K562 (cell line): ENCODE data around the gene CCDC136. TPM values are rescaled to one million over a fixed set of nuclear protein-coding genes. Genes with fewer than 3 reads are reported as not detected.
A peak's percentile ranks its signal among the peaks of the same experiment; 100 is the strongest.

Experiments used
- DNMT1 ChIP-seq: fragments of 450-650 bp; IDR thresholded peaks from 2 replicates; pipeline ENCODE4 v1.6.1; 2016; ENCODE audit warnings: antibody characterized with exemption, mild to moderate bottlenecking
- GATA2 ChIP-seq: sonication (generic); formaldehyde crosslinking; IDR thresholded peaks from 2 replicates; pipeline ENCODE4 v1.4.0; 2020; ENCODE audit warnings: mild to moderate bottlenecking, missing genetic modification reagents
- IRF2 ChIP-seq: sonication (generic); formaldehyde crosslinking; IDR thresholded peaks from 2 replicates; pipeline ENCODE4 v1.8.1; 2022; ENCODE audit warnings: mild to moderate bottlenecking, missing genetic modification reagents
- KAT2B ChIP-seq: IDR thresholded peaks from one replicate; pipeline ENCODE4 v1.6.1; 2012; ENCODE audit warnings: low read depth, mild to moderate bottlenecking, control low read depth, inconsistent platforms, low read length, moderate library complexity
- L3MBTL2 ChIP-seq: fragments of 450-650 bp; IDR thresholded peaks from 2 replicates; pipeline ENCODE4 v1.6.1; 2016; ENCODE audit warnings: mild to moderate bottlenecking, moderate library complexity
- MCM2 ChIP-seq: fragments of 450-650 bp; IDR thresholded peaks from 2 replicates; pipeline ENCODE4 v1.6.1; 2017; ENCODE audit warnings: low read depth, mild to moderate bottlenecking
- TFAM ChIP-seq: fragments of 250-450 bp; sonication (Bioruptor Pico); conservative IDR thresholded peaks from 2 replicates; pipeline ENCODE4 v1.5.0; 2021; ENCODE audit warnings: mild to moderate bottlenecking, moderate library complexity
- ZBTB40 ChIP-seq, 2 experiments: fragments of 450-650 bp in 1 of 2; sonication (generic) in 1 of 2; formaldehyde crosslinking in 1 of 2; IDR thresholded peaks; 2 replicates each; pipeline versions ENCODE4 v1.7.1 to v1.9.0; 2016 to 2022; ENCODE audit warnings: inconsistent platforms in 1 of 2, mild to moderate bottlenecking in 1 of 2, missing genetic modification reagents in 1 of 2
- ZKSCAN1 ChIP-seq: fragments of 150-350 bp; IDR thresholded peaks from 2 replicates; pipeline ENCODE4 v1.6.1; 2016; ENCODE audit warnings: low read depth, low read length
- ZNF766 ChIP-seq: fragments of 200-800 bp; sonication (Bioruptor generic); conservative IDR thresholded peaks from 2 replicates; pipeline ENCODE4 v1.6.1; 2016; ENCODE audit warnings: missing genetic modification characterization, missing compliant biosample characterization
- polyA plus RNA-seq, 8 experiments: library from polyadenylated mRNA; depleted of rRNA in 4 of 8; stranded (reverse) in 5 of 8; unstranded in 3 of 8; fragments of >200 nt; fragmentation: Nextera tagmentation in 2 of 8; fragmentation: Illumina TruSeq in 1 of 8; extraction: Ambion mirVana in 2 of 8; extraction: Trizol in 1 of 8; gene quantifications; 2 replicates each; pipeline versions ENCODE4 v1.2.1 to v1.2.3, GENCODE V29; 2011 to 2014; ENCODE audit warnings: inconsistent platforms in 1 of 8, missing spikeins in 1 of 8
- total RNA-seq, 7 experiments: library from RNA; depleted of rRNA in 6 of 7; stranded (reverse); fragments of >200 nt in 6 of 7; fragmentation: Illumina TruSeq in 2 of 7; extraction: Trizol in 2 of 7; gene quantifications; 2 replicates each; pipeline versions ENCODE4 v1.2.1 to v1.2.3, GENCODE V29; 2011 to 2021; ENCODE audit warnings: low replicate concordance in 1 of 7
- TF ChIP-seq, protein P1 (sequence below), 2 experiments: IDR thresholded peaks in 1 of 2; conservative IDR thresholded peaks in 1 of 2; 2 replicates each; pipeline ENCODE4 v1.6.1; 2016; ENCODE audit warnings: low read depth in 2 of 2, mild to moderate bottlenecking in 1 of 2, missing compliant biosample characterization in 1 of 2, missing genetic modification characterization in 1 of 2, moderate library complexity in 1 of 2
- TF ChIP-seq, protein P2 (sequence below), 2 experiments: fragments of 450-650 bp; IDR thresholded peaks; 2 replicates each; pipeline ENCODE4 v1.6.1; 2016

The CCDC136 gene
- total and polyA plus RNA-seq, 9 of the 15 experiments (the other 6 are each of a cell fraction or from before 2014, with no cell fraction given) = 2.4 to 40.8 (median 26.5) TPM

GRCh38 chr7:128791121-128791971 is at the start of gene CCDC136 (continued):
- TF ChIP-seq, protein P1, sequence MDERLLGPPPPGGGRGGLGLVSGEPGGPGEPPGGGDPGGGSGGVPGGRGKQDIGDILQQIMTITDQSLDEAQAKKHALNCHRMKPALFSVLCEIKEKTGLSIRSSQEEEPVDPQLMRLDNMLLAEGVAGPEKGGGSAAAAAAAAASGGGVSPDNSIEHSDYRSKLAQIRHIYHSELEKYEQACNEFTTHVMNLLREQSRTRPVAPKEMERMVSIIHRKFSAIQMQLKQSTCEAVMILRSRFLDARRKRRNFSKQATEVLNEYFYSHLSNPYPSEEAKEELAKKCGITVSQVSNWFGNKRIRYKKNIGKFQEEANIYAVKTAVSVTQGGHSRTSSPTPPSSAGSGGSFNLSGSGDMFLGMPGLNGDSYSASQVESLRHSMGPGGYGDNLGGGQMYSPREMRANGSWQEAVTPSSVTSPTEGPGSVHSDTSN (CRISPR knock-in tag; IDR thresholded peaks at IDR 0.05; ENCODE audit: low read depth) = no peak
- TF ChIP-seq, protein P1 (tag; conservative IDR thresholded peaks at IDR 0.05; ENCODE audit: low read depth) = no peak
- TF ChIP-seq GATA2 (CRISPR knock-in tag) (no peak), ZNF766 (CRISPR knock-in tag) (peak; percentile 49; the same call in 1 of the 2 replicates), ZKSCAN1 (0 out of 2 replicates have a peak, but pooled peaks have one; percentile 12), DNMT1 (no peak), ZBTB40 (IDR thresholded peaks at IDR 0.05) (peak; percentile 74), ZBTB40 (CRISPR knock-in tag; IDR thresholded peaks at IDR 0.05) (no peak), TFAM (CRISPR knock-in tag) (no peak), L3MBTL2 (0 out of 2 replicates have a peak, but pooled peaks have one; percentile 19), IRF2 (CRISPR knock-in tag) (no peak), KAT2B (no peak), MCM2 (no peak)
- TF ChIP-seq, protein P2, sequence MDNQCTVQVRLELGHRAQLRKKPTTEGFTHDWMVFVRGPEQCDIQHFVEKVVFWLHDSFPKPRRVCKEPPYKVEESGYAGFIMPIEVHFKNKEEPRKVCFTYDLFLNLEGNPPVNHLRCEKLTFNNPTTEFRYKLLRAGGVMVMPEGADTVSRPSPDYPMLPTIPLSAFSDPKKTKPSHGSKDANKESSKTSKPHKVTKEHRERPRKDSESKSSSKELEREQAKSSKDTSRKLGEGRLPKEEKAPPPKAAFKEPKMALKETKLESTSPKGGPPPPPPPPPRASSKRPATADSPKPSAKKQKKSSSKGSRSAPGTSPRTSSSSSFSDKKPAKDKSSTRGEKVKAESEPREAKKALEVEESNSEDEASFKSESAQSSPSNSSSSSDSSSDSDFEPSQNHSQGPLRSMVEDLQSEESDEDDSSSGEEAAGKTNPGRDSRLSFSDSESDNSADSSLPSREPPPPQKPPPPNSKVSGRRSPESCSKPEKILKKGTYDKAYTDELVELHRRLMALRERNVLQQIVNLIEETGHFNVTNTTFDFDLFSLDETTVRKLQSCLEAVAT (IDR thresholded peaks at IDR 0.05) = no peak
